Subcutaneous adipose tissue (tissue), 4 donors: ENCODE data around the gene MEF2A. TPM values are rescaled to one million over a fixed set of nuclear protein-coding genes. Genes with fewer than 3 reads are reported as not detected.

Source experiments
- total RNA-seq, 4 donors: library from RNA; depleted of rRNA; stranded (reverse); fragments of >200 nt; gene quantifications; one replicate each; pipeline ENCODE4 v1.1.0, GENCODE V29; 2016
- TF ChIP-seq, protein P1 (sequence below): fragments of 450-650 bp; IDR thresholded peaks from one replicate; pipeline ENCODE4 v1.5.1; 2016; ENCODE audit warnings: low read depth, mild to moderate bottlenecking, control low read depth, antibody characterized with exemption, moderate library complexity

MEF2A gene
- total RNA-seq, 4 donors from 2014 or later, result 58.6 to 103 (median 71.0) TPM

DNA sequence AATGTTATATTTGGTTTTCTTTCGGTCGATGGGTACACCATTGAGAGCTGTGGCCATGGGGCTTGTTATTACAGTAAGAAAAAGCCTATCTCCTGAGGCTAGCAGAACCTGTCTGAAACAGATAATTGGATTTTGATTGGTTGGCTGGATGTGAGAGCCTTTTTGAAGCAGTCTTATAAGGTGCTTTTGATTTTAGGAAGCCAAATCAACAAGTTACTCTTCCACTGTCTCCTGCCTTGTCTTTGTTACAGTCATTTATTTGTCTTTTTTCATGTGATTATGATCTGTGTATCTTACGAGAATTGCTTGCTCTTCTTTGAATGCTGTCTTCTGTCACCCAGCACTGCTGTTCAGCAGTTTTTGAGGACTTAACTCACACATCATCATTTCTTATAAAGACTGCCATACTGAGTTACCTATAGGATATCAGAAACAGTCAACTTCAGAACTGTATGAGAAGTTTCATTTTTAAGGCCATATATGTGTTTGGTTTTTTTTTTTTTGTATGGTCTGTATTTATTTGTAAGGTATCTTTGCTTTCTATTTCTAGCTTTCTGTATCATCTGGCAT lies 51.1 kb downstream of the MEF2A start:
- TF ChIP-seq, protein P1, sequence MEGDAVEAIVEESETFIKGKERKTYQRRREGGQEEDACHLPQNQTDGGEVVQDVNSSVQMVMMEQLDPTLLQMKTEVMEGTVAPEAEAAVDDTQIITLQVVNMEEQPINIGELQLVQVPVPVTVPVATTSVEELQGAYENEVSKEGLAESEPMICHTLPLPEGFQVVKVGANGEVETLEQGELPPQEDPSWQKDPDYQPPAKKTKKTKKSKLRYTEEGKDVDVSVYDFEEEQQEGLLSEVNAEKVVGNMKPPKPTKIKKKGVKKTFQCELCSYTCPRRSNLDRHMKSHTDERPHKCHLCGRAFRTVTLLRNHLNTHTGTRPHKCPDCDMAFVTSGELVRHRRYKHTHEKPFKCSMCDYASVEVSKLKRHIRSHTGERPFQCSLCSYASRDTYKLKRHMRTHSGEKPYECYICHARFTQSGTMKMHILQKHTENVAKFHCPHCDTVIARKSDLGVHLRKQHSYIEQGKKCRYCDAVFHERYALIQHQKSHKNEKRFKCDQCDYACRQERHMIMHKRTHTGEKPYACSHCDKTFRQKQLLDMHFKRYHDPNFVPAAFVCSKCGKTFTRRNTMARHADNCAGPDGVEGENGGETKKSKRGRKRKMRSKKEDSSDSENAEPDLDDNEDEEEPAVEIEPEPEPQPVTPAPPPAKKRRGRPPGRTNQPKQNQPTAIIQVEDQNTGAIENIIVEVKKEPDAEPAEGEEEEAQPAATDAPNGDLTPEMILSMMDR, result no peak

- TF ChIP-seq, protein P1, result no peak
Measured at GRCh38 chr15:99618941-99619411, 53.2 kb downstream of the MEF2A start.

- TF ChIP-seq, protein P1, result no peak
Measured at GRCh38 chr15:99619712-99620111, 53.9 kb downstream of the MEF2A start.

DNA sequence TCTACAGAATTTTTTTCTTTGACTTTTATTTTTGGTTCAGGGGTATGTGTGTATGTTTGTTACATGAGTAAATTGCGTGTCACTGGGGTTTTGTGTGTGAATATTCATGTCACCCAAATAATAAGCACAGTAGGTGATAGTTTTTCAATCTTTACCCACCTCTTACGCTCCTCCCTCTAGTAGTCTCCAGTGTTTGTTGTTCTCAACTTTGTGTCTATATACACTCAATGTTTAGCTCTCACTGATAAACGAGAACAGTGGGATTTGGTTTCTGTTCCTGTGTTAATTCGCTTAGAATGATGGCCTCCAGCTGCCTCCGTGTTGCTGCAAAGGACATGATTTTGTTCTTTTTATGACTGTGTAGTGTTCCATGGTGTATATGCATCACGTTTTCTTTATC lies 54.4 kb downstream of the MEF2A start:
- TF ChIP-seq, protein P1, result no peak

DNA sequence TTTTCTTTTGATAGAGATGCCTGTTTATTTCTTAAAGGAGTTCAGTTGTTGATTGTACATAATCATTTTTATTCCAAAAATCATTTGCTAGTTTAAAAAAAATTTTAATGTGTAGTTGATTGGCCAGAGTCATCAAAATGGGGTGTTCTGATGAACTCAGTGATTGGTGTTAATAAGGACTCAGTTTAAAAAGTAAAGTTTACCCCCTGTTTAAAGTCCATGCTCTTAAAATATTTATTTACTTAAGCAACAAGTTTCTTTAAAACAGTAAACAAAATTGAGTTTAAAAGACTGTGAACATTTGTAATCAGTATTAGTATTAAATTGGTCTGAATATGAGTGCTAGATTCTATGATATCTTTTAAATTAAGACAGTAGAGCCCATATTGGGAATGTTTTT lies 56.0 kb downstream of the MEF2A start:
- TF ChIP-seq, protein P1, result no peak

DNA sequence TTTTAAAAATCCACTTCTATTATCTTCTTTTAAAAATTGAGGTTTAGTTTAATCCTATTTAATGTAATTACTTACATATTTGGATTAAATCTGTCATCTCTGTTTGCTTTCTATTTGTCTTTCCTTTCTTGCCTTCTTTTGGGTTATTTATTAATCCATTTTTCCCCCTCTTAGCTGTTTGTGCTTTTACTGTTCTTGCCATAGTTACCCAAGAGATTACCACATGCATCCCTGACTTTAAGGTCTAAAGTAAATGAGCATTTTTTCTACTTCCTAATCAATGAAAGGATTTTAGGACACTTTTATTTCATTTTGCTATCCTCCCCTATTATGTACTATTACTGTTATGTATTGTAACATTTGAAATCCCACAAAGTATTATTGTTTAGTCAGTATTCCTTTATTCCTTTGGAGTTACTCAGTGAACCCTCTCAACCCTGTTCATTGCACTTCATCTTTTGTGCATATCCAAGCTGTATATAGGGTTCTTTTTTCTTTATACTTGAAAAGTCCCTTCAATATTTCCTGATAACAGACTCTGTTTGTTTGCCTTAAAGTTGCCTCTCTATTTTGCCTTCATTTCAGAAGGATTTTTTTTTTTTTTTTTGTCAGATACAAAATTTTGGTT lies 62.7 kb downstream of the MEF2A start:
- TF ChIP-seq, protein P1, result no peak

DNA sequence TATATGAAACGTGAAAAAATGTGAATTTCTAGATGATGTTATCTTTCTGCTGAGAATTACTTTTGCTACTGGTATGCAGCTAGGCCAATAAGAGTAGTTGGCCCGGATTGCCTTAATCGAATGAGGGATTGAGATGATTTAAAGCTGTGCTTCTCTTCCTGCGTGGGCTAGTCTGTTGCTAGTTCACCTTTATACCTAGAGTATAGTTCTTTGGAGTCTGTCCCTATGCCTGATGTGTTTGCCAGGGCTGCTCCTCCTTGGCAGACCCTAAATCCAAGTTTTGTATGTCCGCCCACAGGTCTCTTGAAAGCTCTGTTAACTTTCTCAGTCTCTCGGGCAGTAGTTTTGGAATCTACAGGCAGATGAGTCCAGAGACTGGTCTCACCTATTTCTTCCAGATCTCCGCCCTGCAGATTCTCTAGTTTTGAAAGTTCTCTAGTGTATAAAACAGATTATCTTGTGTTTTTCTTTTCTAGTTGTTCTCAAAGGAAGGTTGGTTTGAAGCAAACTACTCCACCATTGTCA lies 64.9 kb downstream of the MEF2A start:
- TF ChIP-seq, protein P1, result no peak
